H9 (cell line): ENCODE results near the gene PLAC9. TPM values are rescaled to one million over a fixed set of nuclear protein-coding genes. Genes with fewer than 3 reads are reported as not detected.
A peak's percentile ranks its signal among the peaks of the same experiment; 100 is the strongest.

ENCODE experiments used
- DNase-seq: peaks from one replicate; pipeline ENCODE4 v3.0.0-alpha.2; 2017
- H2AFZ ChIP-seq: one replicate; pipeline ENCODE4 v1.6.1; 2013; ENCODE audit warnings: mild to moderate bottlenecking, low read length, control low read depth, moderate library complexity
- H2AK5ac ChIP-seq: 2 replicates; pipeline ENCODE4 v1.6.1; 2013; ENCODE audit warnings: low read length, control low read depth, mixed read lengths; ENCODE audit not compliant: insufficient read length
- H2BK120ac ChIP-seq: one replicate; pipeline ENCODE4 v1.6.1; 2013; ENCODE audit warnings: low read depth, mild to moderate bottlenecking, low read length, control low read depth, inconsistent platforms; ENCODE audit not compliant: poor library complexity, severe bottlenecking
- H2BK12ac ChIP-seq: 2 replicates; pipeline ENCODE4 v1.6.1; 2013; ENCODE audit warnings: low read length, control low read depth, mixed read lengths, low read depth; ENCODE audit not compliant: insufficient read length
- H2BK15ac ChIP-seq: 2 replicates; pipeline ENCODE4 v1.6.1; 2013; ENCODE audit warnings: low read depth, low read length, control low read depth
- H2BK20ac ChIP-seq: one replicate; pipeline ENCODE4 v1.6.1; 2013; ENCODE audit warnings: low read depth, mild to moderate bottlenecking, low read length, control low read depth, inconsistent platforms; ENCODE audit not compliant: poor library complexity, severe bottlenecking
- H2BK5ac ChIP-seq: 2 replicates; pipeline ENCODE4 v1.6.1; 2013; ENCODE audit warnings: low read length, control low read depth, mixed read lengths; ENCODE audit not compliant: insufficient read length
- H3K14ac ChIP-seq: 2 replicates; pipeline ENCODE4 v1.6.1; 2013; ENCODE audit warnings: low read length, control low read depth; ENCODE audit not compliant: insufficient read depth
- H3K18ac ChIP-seq: 2 replicates; pipeline ENCODE4 v1.6.1; 2013; ENCODE audit warnings: low read depth, mild to moderate bottlenecking, mixed read lengths, low read length, control low read depth; ENCODE audit not compliant: insufficient read length
- H3K23ac ChIP-seq: 2 replicates; pipeline ENCODE4 v1.6.1; 2013; ENCODE audit warnings: low read length, control low read depth, mixed read lengths, low read depth; ENCODE audit not compliant: insufficient read length
- H3K23me2 ChIP-seq: 2 replicates; pipeline ENCODE4 v1.6.1; 2013; ENCODE audit warnings: low read depth, mild to moderate bottlenecking, mixed read lengths, low read length, control low read depth; ENCODE audit not compliant: insufficient read length, poor library complexity, severe bottlenecking
- H3K27ac ChIP-seq: 2 replicates; pipeline ENCODE4 v1.5.1; 2013; ENCODE audit warnings: low read length, control low read depth, mixed read lengths, low read depth; ENCODE audit not compliant: insufficient read length
- H3K27me3 ChIP-seq: 2 replicates; pipeline ENCODE4 v1.6.1; 2013; ENCODE audit warnings: low read length, control low read depth, inconsistent platforms; ENCODE audit not compliant: insufficient read depth
- H3K4ac ChIP-seq: 2 replicates; pipeline ENCODE4 v1.6.1; 2013; ENCODE audit warnings: low read depth, mild to moderate bottlenecking, control low read depth, inconsistent platforms, low read length, moderate library complexity
- H3K4me1 ChIP-seq: 2 replicates; pipeline ENCODE4 v1.6.1; 2013; ENCODE audit warnings: low read length, control low read depth, inconsistent platforms; ENCODE audit not compliant: insufficient read depth
- H3K4me2 ChIP-seq: 2 replicates; pipeline ENCODE4 v1.6.1; 2013; ENCODE audit warnings: low read length, control low read depth, mixed read lengths; ENCODE audit not compliant: insufficient read length, insufficient read depth
- H3K56ac ChIP-seq: 2 replicates; pipeline ENCODE4 v1.6.1; 2013; ENCODE audit warnings: low read depth, mild to moderate bottlenecking, mixed read lengths, low read length, control low read depth; ENCODE audit not compliant: insufficient read length
- H3K79me1 ChIP-seq: 2 replicates; pipeline ENCODE4 v1.6.1; 2013; ENCODE audit warnings: low read depth, mild to moderate bottlenecking, moderate library complexity, low read length, control low read depth, inconsistent platforms; ENCODE audit not compliant: insufficient read depth, poor library complexity, severe bottlenecking
- H3K79me2 ChIP-seq: 2 replicates; pipeline ENCODE4 v1.6.1; 2013; ENCODE audit warnings: low read length, control low read depth, inconsistent platforms; ENCODE audit not compliant: insufficient read depth
- H3K9ac ChIP-seq: 2 replicates; pipeline ENCODE4 v1.6.1; 2013; ENCODE audit warnings: low read length, control low read depth, mixed read lengths; ENCODE audit not compliant: insufficient read length; ENCODE audit errors: extremely low read depth
- H3K9me3 ChIP-seq: one replicate; pipeline ENCODE4 v1.6.1; 2013; ENCODE audit warnings: low read depth, low read length, inconsistent platforms; ENCODE audit not compliant: control insufficient read depth
- H3T11ph ChIP-seq: one replicate; pipeline ENCODE4 v1.6.1; 2013; ENCODE audit warnings: mild to moderate bottlenecking, low read length, control low read depth, inconsistent platforms
- H4K20me1 ChIP-seq: one replicate; pipeline ENCODE4 v1.6.1; 2013; ENCODE audit not compliant: control insufficient read depth, insufficient read length, insufficient read depth
- H4K5ac ChIP-seq: 2 replicates; pipeline ENCODE4 v1.6.1; 2013; ENCODE audit warnings: low read depth, mild to moderate bottlenecking, mixed read lengths, low read length, control low read depth; ENCODE audit not compliant: insufficient read length
- H4K8ac ChIP-seq: replicated peaks from 2 replicates; pipeline ENCODE4 v1.6.1; 2013; ENCODE audit warnings: low read length, control low read depth, mixed read lengths, low read depth; ENCODE audit not compliant: insufficient read length
- H4K91ac ChIP-seq: 2 replicates; pipeline ENCODE4 v1.6.1; 2013; ENCODE audit warnings: low read depth, mild to moderate bottlenecking, moderate library complexity, mixed read lengths, low read length, control low read depth; ENCODE audit not compliant: insufficient read length
- H3K27ac Mint-ChIP-seq, 3 experiments: 2 replicates in 2 of 3; 3 replicates in 1 of 3; pipeline ENCODE4 v1.8.0; 2020 to 2021; ENCODE audit warnings: mixed read lengths in 3 of 3, mild to moderate bottlenecking in 1 of 3, moderate library complexity in 1 of 3
- H3K27me3 Mint-ChIP-seq: 2 replicates; pipeline ENCODE4 v1.8.0; 2021; ENCODE audit warnings: low read depth, mild to moderate bottlenecking, moderate library complexity, mixed read lengths
- H3K36me3 Mint-ChIP-seq, 3 experiments: 2 replicates in 2 of 3; 3 replicates in 1 of 3; pipeline ENCODE4 v1.8.0; 2020 to 2021; ENCODE audit warnings: low read depth in 3 of 3, mixed read lengths in 3 of 3; ENCODE audit not compliant: insufficient read depth in 1 of 3
- H3K4me1 Mint-ChIP-seq, 2 experiments: 2 replicates each; pipeline ENCODE4 v1.8.0; 2020; ENCODE audit warnings: mixed read lengths in 2 of 2
- H3K4me3 Mint-ChIP-seq, 2 experiments: 2 replicates in 1 of 2; 3 replicates in 1 of 2; pipeline ENCODE4 v1.8.0; 2020 to 2021; ENCODE audit warnings: mild to moderate bottlenecking in 2 of 2, mixed read lengths in 2 of 2, moderate library complexity in 1 of 2
- H3K9me3 Mint-ChIP-seq, 2 experiments: 2 replicates in 1 of 2; 3 replicates in 1 of 2; pipeline ENCODE4 v1.8.0; 2020; ENCODE audit warnings: mild to moderate bottlenecking in 2 of 2, mixed read lengths in 2 of 2, moderate library complexity in 1 of 2
- CTCF ChIP-seq: fragments of 200-600 bp; sonication (generic); conservative IDR thresholded peaks from 3 replicates; pipeline ENCODE4 v1.8.0; 2021; ENCODE audit warnings: antibody characterized with exemption, mild to moderate bottlenecking
- WGBS: extraction: QIAGEN DNeasy Blood & Tissue Kit; methylation state at CpG from one replicate; pipeline ENCODE4 v1.1.7; 2013; ENCODE audit warnings: missing lambda C conversion rate, low lambda C conversion rate, mixed read lengths; ENCODE audit not compliant: insufficient read length; ENCODE audit errors: extremely low coverage; 5-methylcytosine and 5-hydroxymethylcytosine counted together
- total RNA-seq: library from RNA; stranded (reverse); gene quantifications from 2 replicates; pipeline ENCODE4 v1.2.1, GENCODE V29; 2021

Gene PLAC9
- total RNA-seq, 1 experiment from 2014 or later, result 4.3 TPM

GRCh38 chr10:80155696-80156215 lies 23.2 kb downstream of the PLAC9 start:
- DNase-seq, result no peak
- Histone ChIP-seq H3K9me3 (no peaks in the 10 kb centered on the region), H3K27ac (no peak overlapping the region), H2BK5ac (no peak overlapping the region), H2AK5ac (no peak overlapping the region), H3T11ph (no peak overlapping the region), H2BK120ac (no peak overlapping the region), H4K5ac (no peak overlapping the region), H3K79me2 (no peaks in the 10 kb centered on the region), H3K18ac (no peak overlapping the region), H3K4me2 (no peak overlapping the region), H2BK12ac (no peak overlapping the region), H3K4ac (no peak overlapping the region), H2AFZ (no peak overlapping the region), H3K9ac (no peak overlapping the region), H3K27me3 (no peaks in the 10 kb centered on the region; the same call in 1 of the 2 replicates), H3K23me2 (no peaks in the 10 kb centered on the region), H3K56ac (no peak overlapping the region), H3K14ac (no peak overlapping the region), H4K8ac (no peak overlapping the region), H3K79me1 (no peaks in the 10 kb centered on the region), H2BK15ac (no peak overlapping the region), H4K91ac (no peak overlapping the region), H3K4me1 (no peaks in the 10 kb centered on the region), H4K20me1 (no peaks in the 10 kb centered on the region), H2BK20ac (no peak overlapping the region), H3K23ac (no peak overlapping the region)
- H3K9me3 Mint-ChIP-seq, result no peaks in the 10 kb centered on the region
- WGBS, result no CpG with 5 or more reads among the region's 8 CpGs
- no peaks in the 10 kb centered on the region; the same call in 1 of the 2 replicates for H3K27me3 Mint-ChIP-seq
- H3K4me1 Mint-ChIP-seq, result peaks cover 7 to 12% of the 10 kb centered on the region in 2 experiments
- H3K36me3 Mint-ChIP-seq, result peaks cover 16 to 46% (median 42%) of the 10 kb centered on the region in 3 experiments; a peak in 6 of 7 replicates
- H3K4me3 Mint-ChIP-seq, result no peak overlapping the region
- no peak for TF ChIP-seq CTCF
- H3K27ac Mint-ChIP-seq, result peak overlapping the region in 1 of 3 experiments; percentile 37; a peak in 3 of 7 replicates
